ENCODE data around the gene FBN1. TPM values are rescaled to one million over a fixed set of nuclear protein-coding genes. Genes with fewer than 3 reads are reported as not detected.

The FBN1 gene
- total RNA-seq, 4 donors from 2014 or later = 153 to 266 (median 203) TPM

DNA sequence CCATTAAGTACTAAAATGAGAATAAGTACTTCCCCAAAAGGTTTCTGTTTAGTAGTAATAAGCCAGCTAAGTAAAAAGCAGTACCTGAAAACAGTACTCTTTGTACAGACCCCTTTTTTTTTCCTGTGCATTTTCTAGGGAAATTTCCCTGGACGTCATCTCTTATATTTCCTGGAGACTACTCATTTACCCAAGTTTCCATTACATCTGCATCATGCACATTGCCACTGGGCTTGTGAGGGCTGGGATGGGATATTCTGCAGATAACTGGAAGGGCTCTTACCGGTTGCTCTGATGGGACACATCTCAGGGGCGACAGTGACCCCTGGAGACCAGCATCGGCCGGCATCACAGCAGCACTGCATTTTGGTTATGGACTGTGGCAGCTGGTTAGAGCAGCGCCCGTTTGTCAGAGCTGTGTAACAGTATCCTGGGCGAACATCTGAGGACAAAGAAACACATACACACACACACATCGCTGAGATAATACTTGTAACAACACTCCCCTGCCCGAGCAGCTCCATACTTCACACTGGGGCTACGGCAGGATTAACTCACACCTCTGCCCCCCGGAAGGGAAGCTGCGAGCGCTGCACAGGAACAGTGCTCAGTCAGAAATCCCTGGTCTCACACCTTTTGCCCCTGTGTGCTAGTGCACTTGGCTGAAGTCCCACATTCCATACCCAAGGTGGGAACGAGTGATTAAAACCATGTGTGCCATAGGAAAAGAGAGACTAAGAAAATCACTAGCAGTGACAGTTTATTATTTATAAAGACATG lies 124.9 kb downstream of the FBN1 start:
- Histone ChIP-seq H3K4me1 (peaks cover 0 to 29% (median 3%) of the 10 kb centered on the region in 3 donors), H3K27ac (no peak overlapping the region), H3K36me3 (peaks cover 0 to 74% of the 10 kb centered on the region in 2 donors), H3K4me3 (no peak overlapping the region), H3K27me3 (no peaks in the 10 kb centered on the region), H3K9me3 (no peaks in the 10 kb centered on the region)
- TF ChIP-seq, protein P1, sequence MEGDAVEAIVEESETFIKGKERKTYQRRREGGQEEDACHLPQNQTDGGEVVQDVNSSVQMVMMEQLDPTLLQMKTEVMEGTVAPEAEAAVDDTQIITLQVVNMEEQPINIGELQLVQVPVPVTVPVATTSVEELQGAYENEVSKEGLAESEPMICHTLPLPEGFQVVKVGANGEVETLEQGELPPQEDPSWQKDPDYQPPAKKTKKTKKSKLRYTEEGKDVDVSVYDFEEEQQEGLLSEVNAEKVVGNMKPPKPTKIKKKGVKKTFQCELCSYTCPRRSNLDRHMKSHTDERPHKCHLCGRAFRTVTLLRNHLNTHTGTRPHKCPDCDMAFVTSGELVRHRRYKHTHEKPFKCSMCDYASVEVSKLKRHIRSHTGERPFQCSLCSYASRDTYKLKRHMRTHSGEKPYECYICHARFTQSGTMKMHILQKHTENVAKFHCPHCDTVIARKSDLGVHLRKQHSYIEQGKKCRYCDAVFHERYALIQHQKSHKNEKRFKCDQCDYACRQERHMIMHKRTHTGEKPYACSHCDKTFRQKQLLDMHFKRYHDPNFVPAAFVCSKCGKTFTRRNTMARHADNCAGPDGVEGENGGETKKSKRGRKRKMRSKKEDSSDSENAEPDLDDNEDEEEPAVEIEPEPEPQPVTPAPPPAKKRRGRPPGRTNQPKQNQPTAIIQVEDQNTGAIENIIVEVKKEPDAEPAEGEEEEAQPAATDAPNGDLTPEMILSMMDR (IDR thresholded peaks at IDR 0.05) = no peak
- TF ChIP-seq POLR2A (IDR thresholded peaks at IDR 0.05) (no peak), POLR2AphosphoS5 (IDR thresholded peaks at IDR 0.05) (no peak), EP300 (IDR thresholded peaks at IDR 0.05) (no peak)
- no peak for ATAC-seq
- whole genome bisulfite sequencing, 2 donors (ENCODE audit: low coverage in 1 of 2) = 74 to 89% methylated on average over 6 to 7 of the region's 15 CpGs

- Histone ChIP-seq H3K36me3 (peaks cover 0 to 89% of the 10 kb centered on the region in 2 donors), H3K27ac (no peak overlapping the region), H3K4me1 (peaks cover 0 to 22% (median under 1%) of the 10 kb centered on the region in 3 donors), H3K9me3 (no peaks in the 10 kb centered on the region), H3K27me3 (no peaks in the 10 kb centered on the region), H3K4me3 (no peak overlapping the region)
- 42 to 63% methylated on average over 3 of the region's 3 CpGs for WGBS, 2 donors (ENCODE audit: low coverage in 1 of 2)
- TF ChIP-seq POLR2AphosphoS5 (IDR thresholded peaks at IDR 0.05) (no peak), EP300 (IDR thresholded peaks at IDR 0.05) (no peak), POLR2A (IDR thresholded peaks at IDR 0.05) (no peak)
- TF ChIP-seq, protein P1 (IDR thresholded peaks at IDR 0.05) = no peak
- no peak for ATAC-seq
These were observed 129.4 kb downstream of the FBN1 start for GRCh38 chr15:48516121-48516520.

GRCh38 chr15:48515500-48515899 lies 130.0 kb downstream of the FBN1 start:
- Histone ChIP-seq H3K27ac (peak overlapping the region in 1 of 4 donors; percentile 8), H3K4me3 (no peak overlapping the region), H3K36me3 (peaks cover 0 to 84% of the 10 kb centered on the region in 2 donors), H3K27me3 (no peaks in the 10 kb centered on the region), H3K4me1 (peaks cover 0 to 22% (median 4%) of the 10 kb centered on the region in 3 donors), H3K9me3 (no peaks in the 10 kb centered on the region)
- ATAC-seq = no peak
- WGBS, 2 donors (ENCODE audit: low coverage in 1 of 2) = 64 to 67% methylated on average over 1 to 2 of the region's 2 CpGs
- TF ChIP-seq POLR2A (IDR thresholded peaks at IDR 0.05) = no peak
- no peak for TF ChIP-seq EP300 (IDR thresholded peaks at IDR 0.05)
- TF ChIP-seq, protein P1 (IDR thresholded peaks at IDR 0.05) = no peak
- no peak for TF ChIP-seq POLR2AphosphoS5 (IDR thresholded peaks at IDR 0.05)

DNA sequence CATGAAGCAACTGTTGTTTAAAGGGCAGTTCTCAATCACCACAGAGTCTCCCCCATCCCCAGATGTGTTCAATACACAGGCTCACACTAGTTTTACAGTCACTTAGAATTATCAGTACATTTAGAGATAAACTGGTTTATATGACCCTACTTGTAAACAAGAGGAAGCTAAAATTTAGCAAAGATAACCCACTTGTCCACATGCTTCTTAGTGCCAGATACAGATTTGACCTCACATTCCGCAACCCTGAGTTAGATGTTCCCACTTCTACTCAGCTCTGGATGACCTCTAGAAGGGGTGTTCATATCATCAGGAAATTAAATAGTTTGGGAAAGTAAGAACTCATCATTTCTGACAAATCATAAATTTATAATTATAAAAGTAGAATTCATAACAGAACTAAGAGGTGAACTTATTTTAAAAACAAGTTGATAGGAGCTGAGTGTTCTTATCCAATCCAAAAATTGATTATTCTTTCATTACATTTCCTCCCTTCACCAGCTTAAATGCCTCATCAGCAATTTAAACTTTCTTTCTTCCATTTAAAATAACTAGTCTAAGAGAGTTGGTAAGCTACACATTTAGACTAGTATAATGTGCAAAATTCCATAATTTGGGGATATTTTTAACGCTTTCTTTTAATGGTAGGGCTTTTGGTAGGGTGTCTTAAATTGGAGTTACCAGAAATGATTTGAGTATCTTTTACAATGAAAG lies 131.2 kb downstream of the FBN1 start:
- no peak overlapping the region for H3K27ac ChIP-seq
- no peaks in the 10 kb centered on the region for H3K9me3 ChIP-seq
- peaks cover 0 to 78% of the 10 kb centered on the region in 2 donors for H3K36me3 ChIP-seq
- no peak for ATAC-seq
- no peaks in the 10 kb centered on the region for H3K27me3 ChIP-seq
- peaks cover 0 to 20% (median 4%) of the 10 kb centered on the region in 3 donors for H3K4me1 ChIP-seq
- WGBS, 2 donors (ENCODE audit: low coverage in 1 of 2) = 95 to 96% methylated on average over 2 of the region's 2 CpGs
- no peak overlapping the region for H3K4me3 ChIP-seq
- no peak for TF ChIP-seq POLR2AphosphoS5 (IDR thresholded peaks at IDR 0.05)
- TF ChIP-seq, protein P1 (IDR thresholded peaks at IDR 0.05) = no peak
- TF ChIP-seq POLR2A (IDR thresholded peaks at IDR 0.05) = no peak
- TF ChIP-seq EP300 (IDR thresholded peaks at IDR 0.05) = no peak
